Esophagus muscularis mucosa (tissue), 4 donors: Measurements from ENCODE around the gene ANK2. TPM values are rescaled to one million over a fixed set of nuclear protein-coding genes. Genes with fewer than 3 reads are reported as not detected.
"Not testable (repeated sequence)": the region's sequence is repeated elsewhere in the genome, so short reads cannot be mapped to it uniquely, and the experiment has no call there.

Experiments used
- DNase-seq: peaks from one replicate; pipeline ENCODE4 v3.0.0-alpha.2; 2017; ENCODE audit errors: extremely low spot score
- H3K27ac ChIP-seq, 4 donors: fragments of 200-600 bp; sonication (generic); replicated peaks in 1 of 4; 1 replicate in 3 of 4; 2 replicates in 1 of 4; pipeline ENCODE4 v1.5.1; 2016 to 2019; ENCODE audit warnings: mild to moderate bottlenecking in 1 of 4
- H3K27me3 ChIP-seq, 4 donors: fragments of 200-600 bp; sonication (generic); one replicate each; pipeline versions ENCODE4 v1.5.1 to v1.6.0; 2016 to 2019
- H3K36me3 ChIP-seq, 4 donors: fragments of 200-600 bp; sonication (generic); one replicate each; pipeline ENCODE4 v1.5.1; 2016 to 2019
- H3K4me1 ChIP-seq, 4 donors: fragments of 200-600 bp; sonication (generic); one replicate each; pipeline ENCODE4 v1.5.1; 2016 to 2019
- H3K4me3 ChIP-seq, 4 donors: fragments of 200-600 bp; sonication (generic); 1 replicate in 2 of 4; 2 replicates in 2 of 4; pipeline ENCODE4 v1.5.1; 2016 to 2019; ENCODE audit warnings: mild to moderate bottlenecking in 4 of 4, moderate library complexity in 1 of 4
- H3K9me3 ChIP-seq, 4 donors: fragments of 200-600 bp; sonication (generic); 1 replicate in 3 of 4; 2 replicates in 1 of 4; pipeline ENCODE4 v1.5.1; 2016 to 2019
- CTCF ChIP-seq, 3 experiments: fragments of 200-600 bp in 2 of 3; fragments of 450-650 bp in 1 of 3; sonication (generic) in 2 of 3; IDR thresholded peaks; one replicate each; pipeline ENCODE4 v1.5.1; 2017 to 2019; ENCODE audit warnings: antibody characterized with exemption in 3 of 3, mild to moderate bottlenecking in 2 of 3, moderate library complexity in 1 of 3
- EP300 ChIP-seq: sonication (generic); formaldehyde crosslinking; IDR thresholded peaks from one replicate; pipeline ENCODE4 v1.6.1; 2017; ENCODE audit warnings: antibody characterized with exemption
- POLR2A ChIP-seq: fragments of 450-650 bp; IDR thresholded peaks from one replicate; pipeline ENCODE4 v1.6.1; 2017; ENCODE audit warnings: antibody characterized with exemption, moderate library complexity, mild to moderate bottlenecking, low read depth
- POLR2AphosphoS5 ChIP-seq, 2 donors: sonication (generic); formaldehyde crosslinking; IDR thresholded peaks; one replicate each; pipeline ENCODE4 v1.6.1; 2017; ENCODE audit warnings: antibody characterized with exemption in 2 of 2
- WGBS: methylation state at CpG from one replicate; pipeline ENCODE4 v1.1.5; 2018; 5-methylcytosine and 5-hydroxymethylcytosine counted together
- intact Hi-C: fragments of 100-400 bp; cut with DNase I; formaldehyde crosslinking; loops from one replicate; pipeline ENCODE4 v1.15.1; 2023
- total RNA-seq, 4 donors: library from RNA; depleted of rRNA; stranded (reverse); fragments of >200 nt; gene quantifications; one replicate each; pipeline versions ENCODE4 v1.1.0 to v1.2.1, GENCODE V29; 2016

The ANK2 gene
- total RNA-seq, 4 donors from 2014 or later, result 76.8 to 88.0 (median 82.8) TPM

- H3K27me3 ChIP-seq, result no peaks in the 10 kb centered on the region
- intact Hi-C loops, result no loop called here
- no peak overlapping the region for H3K4me3 ChIP-seq
- TF ChIP-seq POLR2A (no peak), POLR2AphosphoS5 (IDR thresholded peaks at IDR 0.05) (no peak), CTCF (IDR thresholded peaks at IDR 0.05) (no peak), EP300 (no peak)
- no peaks in the 10 kb centered on the region for H3K9me3 ChIP-seq
- no peak overlapping the region for H3K27ac ChIP-seq
- H3K4me1 ChIP-seq, result peaks cover 11 to 21% (median 17%) of the 10 kb centered on the region in 4 donors
- no peak for DNase-seq
- H3K36me3 ChIP-seq, result no peaks in the 10 kb centered on the region
- WGBS, result 87% methylated on average over 3 of the region's 3 CpGs
These were observed 10.2 kb downstream of the ANK2 start for GRCh38 chr4:113059449-113060182.

- H3K4me3 ChIP-seq, result no peak overlapping the region
- H3K4me1 ChIP-seq, result peaks cover 11 to 21% (median 17%) of the 10 kb centered on the region in 4 donors
- intact Hi-C loops, result no loop called here
- TF ChIP-seq EP300, result no peak
- TF ChIP-seq POLR2AphosphoS5 (IDR thresholded peaks at IDR 0.05), result no peak
- no peak for TF ChIP-seq POLR2A
- no peak for TF ChIP-seq CTCF (IDR thresholded peaks at IDR 0.05)
- H3K9me3 ChIP-seq, result no peaks in the 10 kb centered on the region
- no peak overlapping the region for H3K27ac ChIP-seq
- DNase-seq, result no peak
- H3K27me3 ChIP-seq, result no peaks in the 10 kb centered on the region
- no peaks in the 10 kb centered on the region for H3K36me3 ChIP-seq
These were observed 11.4 kb downstream of the ANK2 start for GRCh38 chr4:113060853-113061252.

- Histone ChIP-seq H3K9me3 (no peaks in the 10 kb centered on the region), H3K27me3 (no peaks in the 10 kb centered on the region), H3K4me1 (peaks cover 9 to 45% (median 32%) of the 10 kb centered on the region in 4 donors), H3K27ac (no peak overlapping the region), H3K4me3 (no peak overlapping the region), H3K36me3 (no peaks in the 10 kb centered on the region)
- TF ChIP-seq CTCF (IDR thresholded peaks at IDR 0.05) (no peak), POLR2A (no peak), EP300 (no peak), POLR2AphosphoS5 (IDR thresholded peaks at IDR 0.05) (no peak)
- WGBS, result 43% methylated on average over 5 of the region's 5 CpGs
- no peak for DNase-seq
- intact Hi-C loops, result no loop called here
These were observed 14.8 kb downstream of the ANK2 start for GRCh38 chr4:113064244-113064643.

GRCh38 chr4:113065629-113066028, 16.2 kb downstream of the ANK2 start:
- intact Hi-C loops, result no loop called here
- Histone ChIP-seq H3K4me1 (peaks cover 8 to 49% (median 36%) of the 10 kb centered on the region in 4 donors), H3K9me3 (no peaks in the 10 kb centered on the region), H3K36me3 (no peaks in the 10 kb centered on the region), H3K27ac (no peak overlapping the region), H3K4me3 (no peak overlapping the region), H3K27me3 (no peaks in the 10 kb centered on the region)
- DNase-seq, result no peak
- WGBS, result 90% methylated on average over 3 of the region's 3 CpGs
- no peak for TF ChIP-seq CTCF (IDR thresholded peaks at IDR 0.05)
- TF ChIP-seq EP300, result no peak
- no peak for TF ChIP-seq POLR2AphosphoS5 (IDR thresholded peaks at IDR 0.05)
- no peak for TF ChIP-seq POLR2A

GRCh38 chr4:113068771-113069170, 19.3 kb downstream of the ANK2 start:
- DNase-seq, H3K9me3 ChIP-seq, H3K27me3 ChIP-seq, H3K36me3 ChIP-seq, H3K4me3 ChIP-seq, intact Hi-C loops, H3K27ac ChIP-seq: not testable (repeated sequence)
- 91% methylated on average over 3 of the region's 3 CpGs for WGBS
- H3K4me1 ChIP-seq, result peaks cover 0 to 54% (median 29%) of the 10 kb centered on the region in 4 donors
